AG09309 (cell line): ENCODE measurements around the gene ADARB1.

Source experiments
- DNase-seq: peaks from one replicate; pipeline ENCODE4 v3.0.0-alpha.2; 2010; ENCODE audit warnings: low read depth
- H3K4me3 ChIP-seq: 2 replicates; pipeline ENCODE4 v1.5.1; 2011; ENCODE audit warnings: mild to moderate bottlenecking, low read depth, low read length, moderate library complexity; ENCODE audit not compliant: control insufficient read depth
- TF ChIP-seq, protein P1 (sequence below): IDR thresholded peaks from 2 replicates; pipeline ENCODE4 v1.5.1; 2011; ENCODE audit warnings: mild to moderate bottlenecking, low read depth, low read length, inconsistent platforms; ENCODE audit not compliant: insufficient read depth, control insufficient read depth; ENCODE audit errors: missing control alignments

ADARB1 gene

DNA sequence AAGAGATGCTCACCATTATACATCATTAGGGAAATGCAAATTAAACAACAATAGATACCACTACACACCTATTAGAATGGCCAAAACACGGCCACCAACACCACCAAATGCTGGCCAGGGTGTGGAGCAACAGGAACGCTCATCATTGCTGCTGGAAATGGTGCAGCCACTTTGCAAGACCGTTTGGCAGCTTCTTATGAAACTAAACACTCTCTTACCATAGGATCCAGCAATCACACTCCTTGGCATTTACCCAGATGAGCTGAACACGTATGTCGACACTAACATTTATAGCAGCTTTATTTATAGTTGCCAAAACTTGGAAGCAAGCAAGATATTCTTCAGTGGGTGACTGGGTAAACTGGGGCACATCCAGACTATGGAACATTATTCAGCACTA lies 28.9 kb upstream of the ADARB1 start:
- no peak for DNase-seq
- TF ChIP-seq, protein P1, sequence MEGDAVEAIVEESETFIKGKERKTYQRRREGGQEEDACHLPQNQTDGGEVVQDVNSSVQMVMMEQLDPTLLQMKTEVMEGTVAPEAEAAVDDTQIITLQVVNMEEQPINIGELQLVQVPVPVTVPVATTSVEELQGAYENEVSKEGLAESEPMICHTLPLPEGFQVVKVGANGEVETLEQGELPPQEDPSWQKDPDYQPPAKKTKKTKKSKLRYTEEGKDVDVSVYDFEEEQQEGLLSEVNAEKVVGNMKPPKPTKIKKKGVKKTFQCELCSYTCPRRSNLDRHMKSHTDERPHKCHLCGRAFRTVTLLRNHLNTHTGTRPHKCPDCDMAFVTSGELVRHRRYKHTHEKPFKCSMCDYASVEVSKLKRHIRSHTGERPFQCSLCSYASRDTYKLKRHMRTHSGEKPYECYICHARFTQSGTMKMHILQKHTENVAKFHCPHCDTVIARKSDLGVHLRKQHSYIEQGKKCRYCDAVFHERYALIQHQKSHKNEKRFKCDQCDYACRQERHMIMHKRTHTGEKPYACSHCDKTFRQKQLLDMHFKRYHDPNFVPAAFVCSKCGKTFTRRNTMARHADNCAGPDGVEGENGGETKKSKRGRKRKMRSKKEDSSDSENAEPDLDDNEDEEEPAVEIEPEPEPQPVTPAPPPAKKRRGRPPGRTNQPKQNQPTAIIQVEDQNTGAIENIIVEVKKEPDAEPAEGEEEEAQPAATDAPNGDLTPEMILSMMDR = no peak

GRCh38 chr21:45047257-45047656 lies 27.1 kb upstream of the ADARB1 start:
- no peak overlapping the region for H3K4me3 ChIP-seq
- TF ChIP-seq, protein P1 = no peak
- no peak for DNase-seq

More for the DNA sequence above, 28.9 kb upstream of the ADARB1 start:
- H3K4me3 ChIP-seq = no peak overlapping the region

DNA sequence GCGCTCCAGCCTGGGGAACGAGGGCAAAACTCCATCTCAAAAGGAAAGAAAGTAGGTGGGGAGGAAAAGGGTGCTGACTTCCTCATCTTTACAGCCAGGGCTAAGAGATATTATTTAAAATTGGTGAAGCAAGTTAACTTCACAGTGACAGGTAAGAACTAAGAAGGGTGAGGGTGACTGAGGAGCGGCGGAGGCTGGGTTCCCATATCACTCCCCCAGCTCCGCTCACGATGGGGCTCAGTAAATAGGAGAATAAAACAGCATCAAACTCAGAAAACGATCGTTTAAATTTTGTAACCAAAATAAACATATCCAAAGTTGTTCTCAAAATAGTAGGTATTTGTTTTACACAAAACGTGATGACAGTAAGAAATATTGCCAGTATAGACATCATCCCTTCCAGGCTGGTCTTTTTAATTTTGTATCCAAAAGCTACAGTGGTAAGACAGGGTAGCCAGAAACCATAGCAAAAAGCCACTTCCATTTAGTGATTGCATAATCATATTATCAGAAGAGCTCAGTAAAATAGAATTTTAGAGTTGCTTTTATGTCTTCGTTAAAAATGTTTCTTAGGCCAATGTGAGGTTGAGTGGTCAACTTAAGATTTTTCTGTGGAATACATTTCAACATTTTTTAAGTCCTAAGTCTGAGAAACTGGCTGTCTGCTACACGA lies 26.2 kb upstream of the ADARB1 start:
- TF ChIP-seq, protein P1 = no peak
- no peak for DNase-seq
- no peak overlapping the region for H3K4me3 ChIP-seq

GRCh38 chr21:45048968-45049367 lies 25.4 kb upstream of the ADARB1 start:
- H3K4me3 ChIP-seq = no peak overlapping the region
- TF ChIP-seq, protein P1 = no peak
- no peak for DNase-seq

- H3K4me3 ChIP-seq = no peak overlapping the region
- DNase-seq = no peak
- TF ChIP-seq, protein P1 = no peak
These were observed 24.6 kb upstream of the ADARB1 start for GRCh38 chr21:45049714-45050344.

DNA sequence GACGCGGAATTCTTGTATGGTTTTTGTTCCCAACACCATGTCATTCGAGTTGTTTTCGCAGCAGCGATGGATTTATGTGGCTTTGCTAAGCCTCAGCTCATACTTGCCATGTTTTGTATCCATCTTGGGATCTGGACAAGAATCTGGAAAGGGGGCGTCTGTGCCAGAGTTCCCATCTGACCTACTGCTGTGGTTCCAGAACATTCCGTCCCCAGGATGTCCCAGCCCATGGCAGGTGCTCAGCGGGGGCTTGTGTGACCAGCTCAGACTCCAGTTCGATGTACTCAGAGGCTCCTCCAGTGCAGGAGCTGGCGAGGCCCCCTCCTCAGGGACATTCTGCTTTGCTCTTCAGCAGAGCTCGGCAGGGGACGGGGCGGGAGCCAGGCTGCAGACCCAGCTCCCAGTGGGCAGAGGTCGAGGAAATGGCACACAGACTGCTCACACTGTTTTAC lies 24.0 kb upstream of the ADARB1 start:
- TF ChIP-seq, protein P1 = no peak
- DNase-seq = no peak
- H3K4me3 ChIP-seq = no peak overlapping the region
